DMS114 treated with DMSO at 0.1 percent for 48 hours (cell line): Measurements from ENCODE around the gene AQP11.
A peak's percentile ranks its signal among the peaks of the same experiment; 100 is the strongest.
"Not testable (repeated sequence)": the region's sequence is repeated elsewhere in the genome, so short reads cannot be mapped to it uniquely, and the experiment has no call there.

Experiments
- DNase-seq: peaks from one replicate; lab custom pipeline; 2025; ENCODE audit not compliant: unreplicated experiment; lab: John Stamatoyannopoulos, UW

The AQP11 gene

DNA sequence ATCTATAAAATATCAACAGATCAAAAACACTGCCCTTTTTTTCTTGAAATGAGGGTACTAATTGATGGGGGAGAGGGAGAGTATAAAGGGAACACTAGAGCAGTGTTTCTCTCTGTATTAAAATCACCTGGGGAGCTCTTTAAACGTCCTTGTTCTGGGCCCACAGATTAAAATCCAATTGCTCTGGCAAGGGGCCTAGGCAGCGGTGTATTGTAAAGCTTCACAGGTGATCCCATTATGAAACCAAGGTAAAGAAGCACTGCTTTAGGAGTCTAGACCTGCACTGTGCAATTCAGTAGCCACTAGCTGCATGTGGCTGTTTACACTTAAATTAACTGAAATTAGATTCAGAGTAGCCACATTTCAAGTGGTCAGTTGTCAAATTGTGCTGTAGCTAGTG lies 3.0 kb downstream of the AQP11 start:
- no peak for DNase-seq

DNA sequence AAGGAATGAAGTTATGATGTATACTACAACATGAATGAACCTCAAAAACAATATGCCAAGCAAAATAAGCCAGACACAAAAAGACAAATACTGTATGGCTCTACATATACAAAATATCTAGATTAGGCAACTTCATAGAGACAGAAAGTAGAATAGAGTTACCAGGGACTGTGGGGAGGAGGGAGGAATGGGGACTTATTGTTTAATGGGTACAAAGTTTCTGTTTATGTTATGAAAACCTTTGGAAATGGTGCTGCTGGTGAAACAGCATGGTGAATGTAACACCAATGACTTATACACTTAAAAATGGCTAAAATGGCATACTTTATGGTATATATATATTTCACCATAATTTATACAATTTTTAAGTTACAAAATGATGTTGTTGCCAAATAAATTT lies 4.1 kb downstream of the AQP11 start:
- no peak for DNase-seq

DNA sequence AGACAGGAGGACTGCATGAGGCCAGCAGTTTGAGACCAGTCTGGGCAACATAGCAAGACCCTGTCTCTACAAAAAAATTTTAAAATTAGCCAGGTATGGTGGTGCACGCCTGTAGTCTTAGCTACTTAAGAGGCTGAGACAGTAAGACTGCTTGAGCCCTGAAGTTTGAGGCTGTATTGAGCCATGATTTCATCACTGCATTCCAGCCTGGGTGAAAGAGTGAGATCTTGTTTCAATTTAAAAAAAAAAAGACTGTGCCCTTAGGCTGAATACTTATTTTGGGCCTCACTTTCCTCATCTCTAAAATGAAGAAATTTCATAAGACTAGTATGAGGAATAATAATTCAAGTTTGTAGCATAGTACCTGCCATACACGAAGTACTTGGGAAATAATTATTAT lies 6.9 kb downstream of the AQP11 start:
- no peak for DNase-seq

DNA sequence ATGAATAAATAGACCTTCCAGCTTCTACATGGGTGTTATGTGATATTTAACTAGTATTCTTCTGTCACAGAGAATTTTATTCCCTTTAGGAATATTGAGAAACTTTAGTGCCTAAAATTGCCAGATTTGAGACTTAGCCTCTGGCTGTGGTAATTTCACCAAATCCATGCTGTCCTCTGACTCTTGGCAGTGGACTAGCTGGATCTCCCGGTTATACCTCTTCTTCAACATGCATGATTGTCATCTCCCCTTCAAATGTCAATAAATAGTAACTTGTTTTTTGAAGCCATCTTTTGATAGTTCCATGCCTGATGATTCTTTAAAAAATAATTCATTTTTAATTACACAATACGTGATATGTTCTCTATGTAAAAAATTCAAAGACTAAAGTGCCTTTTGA lies 8.4 kb downstream of the AQP11 start:
- DNase-seq: no peak

DNA sequence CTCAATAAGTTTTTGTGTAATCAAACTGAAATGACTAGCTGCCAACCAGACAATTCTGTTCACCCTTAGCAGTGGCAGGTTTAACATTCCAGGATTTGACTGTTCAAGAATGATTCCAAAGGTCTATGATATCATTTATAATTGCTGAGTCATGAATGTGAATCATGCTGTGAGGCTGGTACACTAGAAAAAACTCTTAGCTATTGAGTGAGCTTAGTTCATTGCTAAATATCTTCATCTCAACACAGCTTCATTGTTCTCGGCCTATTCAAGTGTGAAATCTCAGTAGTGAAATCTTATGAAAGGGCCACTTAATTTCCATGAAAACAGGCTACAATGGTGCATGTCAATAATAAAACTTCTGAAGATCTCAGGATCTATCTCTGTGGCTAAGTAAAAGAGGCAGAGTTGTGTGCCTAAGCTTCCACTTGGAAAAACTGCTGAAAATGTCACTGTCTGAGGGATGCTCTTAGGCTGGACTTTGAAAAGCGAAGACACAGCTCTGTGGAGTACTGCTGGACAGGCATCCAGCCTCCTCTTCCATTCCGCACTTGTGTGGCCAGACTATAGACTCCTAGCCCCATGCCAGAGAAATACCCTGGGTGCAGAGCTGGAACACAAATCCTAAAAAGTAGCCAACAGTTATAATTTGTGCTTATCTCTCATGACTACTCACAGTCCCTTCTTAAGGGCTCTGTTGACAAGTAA lies 12.8 kb downstream of the AQP11 start:
- DNase-seq: no peak

DNA sequence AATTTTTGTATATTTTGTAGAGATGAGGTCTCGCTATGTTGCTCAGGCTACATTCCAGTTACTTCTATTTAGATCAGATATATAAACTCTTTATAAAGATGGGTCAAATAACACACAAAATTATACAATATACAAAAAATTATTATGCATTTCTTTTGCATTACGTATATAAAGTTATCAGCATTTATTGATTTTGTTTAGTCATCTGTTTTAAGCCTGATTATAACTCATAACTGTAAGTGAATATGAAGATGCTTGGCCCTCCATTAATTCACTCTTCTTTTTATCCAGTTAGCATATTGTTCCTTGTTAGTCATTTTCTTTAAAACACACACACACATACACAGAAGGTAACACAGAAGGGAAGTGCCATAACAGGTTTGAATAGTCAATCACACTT lies 14.5 kb downstream of the AQP11 start:
- no peak for DNase-seq

DNA sequence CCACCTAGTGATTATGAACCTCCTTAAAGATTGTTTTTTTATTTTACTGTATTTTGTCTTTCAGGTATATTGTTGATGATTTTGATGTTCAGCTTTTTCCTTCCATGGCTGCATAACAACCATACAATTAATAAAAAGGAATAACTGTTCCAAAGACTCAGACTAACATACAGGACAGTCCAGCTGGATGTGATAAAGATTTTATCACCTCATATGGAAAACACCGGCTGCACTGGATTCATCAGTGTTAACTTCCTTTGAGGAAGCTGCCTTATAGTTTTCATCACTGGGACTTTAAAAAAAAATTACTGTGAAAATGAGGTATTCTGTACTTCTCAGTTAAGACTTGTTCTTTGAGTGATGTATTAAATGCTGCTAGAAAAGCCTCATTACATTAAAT lies 19.5 kb downstream of the AQP11 start:
- no peak for DNase-seq

DNA sequence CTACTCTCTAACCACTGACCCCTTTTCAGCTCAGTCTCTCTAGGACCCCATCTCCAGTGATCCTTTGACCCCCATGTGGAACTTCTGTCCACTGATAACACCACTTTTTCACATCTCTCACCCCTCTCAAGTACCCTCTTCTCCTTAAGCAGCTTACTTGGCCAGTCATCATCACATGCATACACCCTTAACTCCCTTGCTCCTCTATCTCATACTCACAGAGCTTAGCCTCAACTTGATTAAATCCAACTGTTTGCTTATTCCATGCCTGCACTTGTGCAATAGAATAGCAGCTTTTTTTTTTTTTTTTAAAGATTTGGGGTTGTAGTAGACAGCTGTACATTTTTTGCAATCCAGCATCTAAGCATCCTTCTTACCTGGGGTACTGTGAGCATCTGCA lies 22.2 kb downstream of the AQP11 start:
- DNase-seq: no peak

DNA sequence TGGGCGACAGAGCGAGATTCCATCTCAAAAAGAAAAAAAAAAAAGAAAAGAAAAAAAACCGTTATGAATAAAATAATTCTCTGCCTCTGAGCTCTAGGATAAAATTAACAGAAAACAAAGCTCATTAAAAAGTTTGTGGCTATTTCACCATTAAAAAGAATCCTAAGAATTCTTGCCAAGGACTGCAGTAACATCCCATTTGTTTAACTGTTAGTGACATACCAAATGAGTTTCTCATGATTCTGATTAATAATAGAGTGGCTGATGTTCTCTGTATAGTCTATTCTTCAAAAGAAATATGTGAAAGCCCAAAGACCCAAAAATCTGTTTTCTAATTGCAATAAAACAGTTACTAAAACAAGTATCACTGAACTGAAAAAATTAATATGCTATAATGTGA lies 28.1 kb downstream of the AQP11 start:
- DNase-seq: no peak

DNA sequence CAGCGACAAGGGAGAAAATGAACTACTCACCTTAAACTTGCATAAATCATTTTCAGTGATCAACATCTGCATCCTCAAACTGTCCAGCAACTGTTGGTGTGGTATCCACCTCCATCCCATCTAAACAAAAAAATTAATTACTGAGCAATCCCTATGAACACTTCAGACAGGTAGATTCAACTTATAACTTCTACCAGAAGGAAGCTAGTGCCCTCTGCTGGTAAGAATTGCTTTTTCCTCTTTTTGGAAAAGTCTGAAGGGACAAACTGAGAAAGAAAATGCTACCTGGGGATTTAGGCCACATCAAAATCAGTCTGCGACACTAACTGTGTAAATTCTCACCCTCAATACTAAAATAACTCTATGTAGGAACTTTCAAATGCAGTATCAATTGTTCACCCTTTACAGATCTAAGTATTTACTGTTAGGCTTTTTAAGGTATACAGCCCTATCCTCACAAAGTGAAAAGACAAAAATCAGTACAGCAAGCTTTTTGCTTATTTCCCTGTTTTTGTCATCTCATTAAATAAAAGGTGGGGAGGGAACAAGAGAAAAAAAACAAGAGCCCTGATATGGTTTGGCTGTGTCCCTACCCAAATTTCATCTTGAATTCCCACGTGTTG lies 29.9 kb downstream of the AQP11 start:
- DNase-seq: no peak

DNA sequence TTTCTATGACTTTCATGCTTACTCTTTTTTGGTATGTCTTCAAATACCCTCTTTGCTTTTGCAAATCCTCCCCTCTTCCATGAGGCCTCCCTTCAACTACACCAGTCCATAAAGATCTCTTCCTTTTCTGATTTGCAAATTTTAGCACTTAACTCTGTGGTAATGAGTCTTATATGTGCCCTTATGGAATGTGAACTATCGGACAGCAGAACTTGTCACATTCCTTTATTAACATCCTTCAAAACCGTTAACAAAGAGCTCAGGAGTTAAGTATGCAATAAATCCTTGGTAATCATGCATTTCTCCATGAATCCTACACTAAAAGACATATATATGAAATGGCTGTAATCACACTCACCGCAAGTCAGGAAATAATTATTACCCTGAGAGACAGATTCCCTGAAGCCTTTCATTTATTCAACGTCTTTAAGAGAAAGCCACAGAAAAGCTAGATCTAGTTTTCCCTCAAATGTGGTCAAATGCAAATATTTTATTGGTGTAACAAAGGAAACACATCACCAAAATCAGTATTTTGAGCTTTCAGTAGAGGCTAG lies 40.5 kb downstream of the AQP11 start:
- DNase-seq: no peak

DNA sequence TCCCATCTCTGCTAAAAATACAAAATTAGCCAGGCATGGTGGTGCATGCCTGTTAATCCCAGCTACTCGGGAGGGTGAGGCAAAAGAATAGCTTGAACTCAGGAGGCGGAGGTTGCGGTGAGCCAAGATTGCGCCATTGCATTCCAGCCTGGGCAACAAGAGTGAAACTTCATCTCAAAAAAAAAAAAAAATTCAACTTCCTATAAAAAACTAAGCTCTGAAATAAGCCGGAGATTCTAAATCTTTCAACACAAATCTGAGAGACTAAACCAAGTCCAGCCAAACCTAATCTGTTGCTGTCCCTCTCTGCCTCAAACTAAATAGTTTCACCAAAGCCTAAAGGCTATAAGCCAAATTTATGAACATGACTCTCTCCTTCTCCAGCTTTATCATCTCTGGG lies 44.2 kb downstream of the AQP11 start:
- not testable (repeated sequence) for DNase-seq

DNA sequence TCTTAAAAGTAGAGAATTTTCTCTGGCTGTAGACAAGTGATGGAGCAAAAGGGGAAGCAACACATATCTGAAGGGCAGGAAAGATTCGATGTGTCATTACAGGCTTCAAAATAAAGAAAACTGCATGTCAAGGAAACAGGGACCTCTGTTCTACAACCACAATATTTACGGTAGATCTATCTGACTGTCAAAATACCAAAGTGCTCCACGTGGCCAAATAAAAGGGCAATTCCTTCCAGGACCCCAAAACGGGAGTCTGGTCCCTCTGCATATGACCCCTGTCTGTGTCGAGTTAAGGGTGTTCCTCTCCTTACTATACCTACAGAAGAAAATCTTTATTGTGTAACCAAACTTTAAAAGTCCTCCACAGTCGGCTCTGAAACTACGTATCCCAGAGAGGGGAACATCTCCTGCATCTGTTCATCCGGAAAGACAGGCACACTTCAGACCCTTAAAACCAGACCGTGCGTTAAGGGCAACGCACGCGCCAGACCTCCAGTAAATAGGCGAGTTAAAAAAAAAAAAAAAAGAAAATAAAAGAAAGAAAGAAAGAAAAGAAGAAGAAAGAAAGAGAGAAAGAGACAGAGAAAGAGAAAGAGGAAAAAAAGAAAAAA lies 47.1 kb downstream of the AQP11 start:
- no peak for DNase-seq

DNA sequence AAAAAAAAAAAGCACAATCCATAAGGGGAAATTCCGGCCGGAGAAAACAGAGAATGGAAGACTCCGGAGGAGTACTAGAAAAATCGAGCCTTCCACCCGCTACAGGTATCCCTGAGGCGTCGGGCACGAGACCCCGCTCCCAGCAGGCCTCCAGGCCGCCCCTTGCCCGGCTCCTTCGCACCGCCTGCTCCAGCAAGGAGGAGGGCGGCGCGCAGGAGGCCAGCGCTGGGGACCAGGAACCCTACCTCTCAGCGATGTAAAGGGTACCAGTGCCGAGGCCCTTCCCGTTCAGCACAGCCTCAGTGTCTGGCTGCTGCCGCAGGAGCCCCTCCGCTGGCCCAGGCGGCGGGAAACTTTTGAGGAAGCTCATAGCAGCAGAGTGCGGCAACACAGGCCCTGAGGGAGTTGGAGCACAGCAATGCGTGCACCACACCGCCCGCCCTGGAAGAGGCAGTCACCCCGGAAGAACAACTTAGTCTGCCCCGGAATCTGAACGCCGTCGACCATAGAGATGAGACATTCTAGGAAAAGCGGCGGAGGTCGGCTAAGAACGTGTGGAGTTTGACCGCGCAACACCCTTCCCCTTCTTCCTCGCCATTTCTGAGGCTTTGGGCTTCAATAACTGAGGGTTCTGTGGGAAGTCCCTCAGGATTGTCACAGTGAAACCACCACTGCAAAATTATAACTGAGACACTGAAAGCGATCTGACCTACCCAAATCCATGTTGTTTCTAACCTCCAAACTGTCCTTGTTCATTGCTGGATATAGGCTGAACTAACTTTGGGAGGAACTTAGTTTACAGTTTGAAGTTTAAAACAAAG lies 47.8 kb downstream of the AQP11 start, which contains the start of gene CLNS1A:
Gene CLNS1A (minus strand): TSS at position 450 of the 821 bp plus-strand sequence. CDS start 80 bp downstream, at position 370.
- peak; percentile 86 for DNase-seq

DNA sequence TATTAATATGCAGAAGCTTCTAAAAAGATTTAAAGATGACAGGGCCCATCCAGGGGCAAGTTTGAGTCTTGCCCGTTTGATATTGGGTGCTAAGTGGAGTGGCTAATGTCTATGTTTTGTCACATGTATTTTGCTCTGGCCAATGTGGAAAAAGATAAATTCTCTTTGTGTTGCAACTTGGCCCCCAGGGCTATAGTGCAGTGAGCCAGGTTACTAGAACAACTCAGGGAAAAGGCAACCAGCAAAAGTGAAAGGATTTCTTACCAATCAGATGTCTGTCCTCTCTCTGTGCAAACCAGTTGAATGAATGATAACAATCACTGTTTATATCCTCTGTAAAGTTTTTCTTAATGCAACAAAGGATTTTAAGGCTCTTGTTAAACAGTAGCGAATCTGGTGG lies 52.5 kb downstream of the AQP11 start:
- no peak for DNase-seq

DNA sequence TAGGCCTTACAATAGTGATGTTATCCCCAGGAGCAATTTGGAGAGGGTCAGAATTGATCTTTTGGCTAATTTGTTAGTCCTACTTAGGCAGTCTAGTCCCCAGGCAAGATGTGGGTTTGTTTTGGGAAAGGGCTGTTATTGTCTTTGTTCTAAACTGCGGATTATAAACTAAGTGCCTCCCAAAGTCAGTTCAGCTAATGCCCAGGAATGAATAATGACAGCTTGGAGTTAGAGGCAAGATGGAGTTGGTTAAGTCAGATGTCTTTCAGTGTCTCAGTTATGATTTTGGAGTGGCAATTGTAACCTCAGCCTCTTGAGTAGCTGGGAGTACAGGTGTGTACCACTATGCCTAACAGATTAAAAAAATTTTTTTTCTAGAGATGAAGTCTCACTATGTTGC lies 55.1 kb downstream of the AQP11 start:
- DNase-seq: no peak

DNA sequence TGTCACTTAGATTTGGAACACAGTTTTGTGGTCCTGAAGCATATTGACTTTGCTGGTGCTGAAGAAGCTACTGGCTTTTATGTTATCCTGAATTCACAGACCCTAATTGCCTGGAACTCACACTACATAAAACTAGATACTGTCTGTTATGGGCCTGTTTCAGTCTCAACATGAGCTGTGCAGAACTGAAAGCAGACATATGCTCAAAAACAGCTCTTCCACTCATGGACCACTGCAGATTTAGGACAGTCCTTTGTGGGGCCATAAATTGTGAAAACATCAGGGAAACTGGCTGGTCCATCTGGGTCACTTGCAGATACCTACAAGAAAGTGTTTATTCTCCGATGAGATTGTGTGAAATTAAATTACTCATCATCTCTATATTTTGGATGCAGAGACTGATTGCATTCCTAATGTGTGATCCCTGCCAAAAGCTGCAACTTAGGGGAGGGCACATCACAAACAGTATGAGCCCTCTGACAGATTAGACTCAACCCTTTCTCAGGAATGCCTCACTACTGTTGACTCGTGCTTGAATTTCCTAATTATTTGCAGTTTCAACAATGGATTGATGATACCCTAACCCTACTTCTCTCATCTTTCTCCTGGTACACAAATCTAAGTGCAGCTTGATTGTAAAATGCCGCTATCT lies 58.0 kb downstream of the AQP11 start:
- DNase-seq: no peak

DNA sequence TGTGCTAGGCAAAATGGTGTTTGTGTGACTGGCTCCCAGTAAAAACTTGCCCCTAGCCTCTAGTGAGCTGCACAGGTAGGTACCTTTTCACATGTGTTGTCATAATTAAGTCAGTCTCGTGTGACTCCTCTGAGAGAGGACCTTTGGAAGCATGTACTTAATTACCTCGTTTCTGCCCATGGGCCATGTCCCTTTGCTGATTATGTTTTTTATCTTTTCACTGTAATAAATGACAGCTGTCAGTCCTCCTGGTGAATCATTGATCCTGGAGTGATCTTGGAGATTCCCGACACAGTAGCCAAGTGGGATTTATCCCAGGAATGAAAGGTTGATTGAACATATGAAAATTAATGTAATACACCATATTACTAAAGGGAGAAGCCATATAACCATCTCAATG lies 60.4 kb downstream of the AQP11 start:
- DNase-seq: no peak

DNA sequence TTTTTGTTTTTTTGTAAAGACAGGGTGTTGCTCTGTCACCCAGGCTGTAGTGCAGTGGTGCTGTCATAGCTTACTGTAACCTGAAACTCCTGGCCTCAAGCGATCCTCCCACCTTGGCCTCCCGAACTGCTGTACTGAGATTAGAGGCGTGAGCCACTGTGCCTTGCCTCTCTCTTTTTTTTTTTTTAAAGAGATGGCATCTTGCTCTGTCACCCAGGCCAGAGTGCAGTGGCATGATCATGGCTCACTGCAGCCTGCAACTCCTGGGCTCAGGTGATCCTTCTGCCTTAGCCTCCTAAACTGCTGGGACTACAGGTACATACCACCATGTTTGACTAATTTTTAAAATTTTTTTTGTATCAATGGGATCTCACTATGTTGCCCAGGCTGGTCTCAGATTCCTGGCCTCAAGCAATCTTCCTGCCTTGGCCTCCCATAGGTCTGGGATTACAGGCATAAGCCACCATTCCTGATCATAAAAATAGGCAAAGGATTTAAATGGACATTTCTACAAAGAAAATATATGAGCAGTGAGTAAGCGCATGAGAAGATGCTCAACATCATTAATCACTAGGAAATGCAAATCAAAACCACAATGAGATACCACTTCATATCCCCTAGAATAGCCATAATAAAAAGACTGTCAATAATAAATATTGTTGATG lies 65.1 kb downstream of the AQP11 start:
- DNase-seq: no peak

DNA sequence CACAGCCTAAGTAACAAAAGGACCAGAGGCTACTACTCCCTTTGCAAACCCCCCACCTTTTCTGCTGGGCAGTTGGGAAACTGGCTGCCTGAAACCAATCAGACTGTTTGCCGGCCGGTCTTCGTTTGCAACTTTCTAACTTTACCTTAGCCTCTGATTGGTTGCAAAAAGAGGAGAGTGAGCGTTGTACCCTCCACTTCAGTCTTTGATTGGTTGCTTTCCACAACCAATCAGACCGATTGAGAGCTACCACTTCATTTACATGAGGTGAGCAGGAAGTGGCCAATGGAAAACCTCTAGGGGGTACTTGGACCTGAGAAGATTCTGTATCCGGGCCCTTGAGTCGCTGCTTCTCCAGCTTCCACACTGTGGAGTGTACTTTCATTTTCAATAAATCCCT lies 66.6 kb downstream of the AQP11 start:
- no peak for DNase-seq
